Hepatocyte (in vitro differentiated cells): ENCODE measurements around the gene TRIM7.

Experiments used
- EZH2 ChIP-seq: fragments of 200-600 bp; sonication (generic); IDR thresholded peaks from 2 replicates; pipeline ENCODE4 v1.6.1; 2016; ENCODE audit warnings: antibody characterized with exemption, mild to moderate bottlenecking, borderline replicate concordance
- TF ChIP-seq, protein P1 (sequence below): fragments of 200-600 bp; sonication (generic); IDR thresholded peaks from 2 replicates; pipeline ENCODE4 v1.5.1; 2016; ENCODE audit warnings: antibody characterized with exemption, mild to moderate bottlenecking; ENCODE audit not compliant: poor library complexity

- no peak for TF ChIP-seq EZH2
- TF ChIP-seq, protein P1, sequence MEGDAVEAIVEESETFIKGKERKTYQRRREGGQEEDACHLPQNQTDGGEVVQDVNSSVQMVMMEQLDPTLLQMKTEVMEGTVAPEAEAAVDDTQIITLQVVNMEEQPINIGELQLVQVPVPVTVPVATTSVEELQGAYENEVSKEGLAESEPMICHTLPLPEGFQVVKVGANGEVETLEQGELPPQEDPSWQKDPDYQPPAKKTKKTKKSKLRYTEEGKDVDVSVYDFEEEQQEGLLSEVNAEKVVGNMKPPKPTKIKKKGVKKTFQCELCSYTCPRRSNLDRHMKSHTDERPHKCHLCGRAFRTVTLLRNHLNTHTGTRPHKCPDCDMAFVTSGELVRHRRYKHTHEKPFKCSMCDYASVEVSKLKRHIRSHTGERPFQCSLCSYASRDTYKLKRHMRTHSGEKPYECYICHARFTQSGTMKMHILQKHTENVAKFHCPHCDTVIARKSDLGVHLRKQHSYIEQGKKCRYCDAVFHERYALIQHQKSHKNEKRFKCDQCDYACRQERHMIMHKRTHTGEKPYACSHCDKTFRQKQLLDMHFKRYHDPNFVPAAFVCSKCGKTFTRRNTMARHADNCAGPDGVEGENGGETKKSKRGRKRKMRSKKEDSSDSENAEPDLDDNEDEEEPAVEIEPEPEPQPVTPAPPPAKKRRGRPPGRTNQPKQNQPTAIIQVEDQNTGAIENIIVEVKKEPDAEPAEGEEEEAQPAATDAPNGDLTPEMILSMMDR, result no peak
Measured at GRCh38 chr5:181194489-181195248, 10.3 kb downstream of the TRIM7 start.
